HepG2 (cell line): ENCODE results near the gene OAF. TPM values are rescaled to one million over a fixed set of nuclear protein-coding genes. Genes with fewer than 3 reads are reported as not detected.

Experiments
- ATAC-seq: fragments of 200-7000 bp; cut with Tn5 transposase; 3 replicates; pipeline ENCODE4 v1.9.1; 2020; ENCODE audit warnings: mild to moderate bottlenecking, moderate library complexity
- BruUV-seq: library from RNA; stranded (reverse); fragments of 400-500 nt; replicated peaks from 2 replicates; lab custom pipeline; 2021; lab: Mats Ljungman, UMichigan
- CTCF ChIA-PET: fragments of 300-600 bp; formaldehyde crosslinking; extraction: SDS; loops from one replicate; lab custom pipeline; 2021; ENCODE audit warnings: low total read pairs, inconsistent platforms, low intra/inter-chr PET ratio; lab: Yijun Ruan, JAX
- POLR2A ChIA-PET: fragments of 350-600 bp; sonication (Branson Sonifier 250); formaldehyde crosslinking; loops from one replicate; lab custom pipeline; 2020; ENCODE audit warnings: antibody characterized with exemption, inconsistent platforms; lab: Yijun Ruan, JAX
- DNase-seq: peaks from one replicate; pipeline ENCODE4 v3.0.0-alpha.2; 2015; ENCODE audit warnings: low spot score
- FAIRE-seq: peaks from 3 replicates; lab custom pipeline; 2011; peaks lifted over from hg19 to GRCh38; lab: Jason Lieb, UNC
- H2AFZ ChIP-seq: one replicate; pipeline ENCODE4 v1.6.1; 2011; ENCODE audit warnings: low read length, inconsistent platforms
- H3K27ac ChIP-seq: fragments of 300-600 bp; 3 replicates; pipeline ENCODE4 v1.8.0; 2011; ENCODE audit warnings: mixed run types, mild to moderate bottlenecking, mixed read lengths, low read length, inconsistent platforms; ENCODE audit not compliant: insufficient read depth; ENCODE audit errors: extremely low read length
- H3K27me3 ChIP-seq, 2 experiments: fragments of 200-600 bp in 1 of 2; 2 replicates in 1 of 2; 3 replicates in 1 of 2; pipeline versions ENCODE4 v1.6.0 to v1.8.0; 2011; ENCODE audit warnings: low read length in 2 of 2, mild to moderate bottlenecking in 2 of 2, moderate library complexity in 2 of 2, inconsistent platforms in 1 of 2; ENCODE audit not compliant: insufficient read depth in 2 of 2, control insufficient read depth in 1 of 2
- H3K36me3 ChIP-seq, 2 experiments: fragments of 200-600 bp in 1 of 2; replicated peaks in 1 of 2; 2 replicates in 1 of 2; 3 replicates in 1 of 2; pipeline versions ENCODE4 v1.5.1 to v1.8.0; 2011; ENCODE audit warnings: low read length in 2 of 2, inconsistent platforms in 1 of 2; ENCODE audit not compliant: insufficient read depth in 2 of 2, control insufficient read depth in 1 of 2
- H3K4me1 ChIP-seq: 2 replicates; pipeline ENCODE4 v1.5.1; 2012; ENCODE audit warnings: low read length, inconsistent platforms; ENCODE audit not compliant: insufficient read depth
- H3K4me2 ChIP-seq: 2 replicates; pipeline ENCODE4 v1.6.0; 2011; ENCODE audit warnings: low read depth, low read length, inconsistent platforms
- H3K4me3 ChIP-seq, 3 experiments: fragments of 200-600 bp in 1 of 3; sonication (generic), shearing (Covaris generic) in 1 of 3; replicated peaks in 1 of 3; 2 replicates each; pipeline ENCODE4 v1.5.1; 2011 to 2016; ENCODE audit warnings: low read length in 3 of 3, inconsistent platforms in 2 of 3, low read depth in 2 of 3, mild to moderate bottlenecking in 2 of 3, control low read depth in 1 of 3, mixed read lengths in 1 of 3; ENCODE audit not compliant: insufficient read depth in 1 of 3
- H3K79me2 ChIP-seq: one replicate; pipeline ENCODE4 v1.6.1; 2011; ENCODE audit warnings: low read length, inconsistent platforms; ENCODE audit not compliant: insufficient read depth
- H3K9ac ChIP-seq: 2 replicates; pipeline ENCODE4 v1.6.0; 2011; ENCODE audit warnings: mild to moderate bottlenecking, low read depth, low read length, inconsistent platforms; ENCODE audit not compliant: insufficient read depth
- H3K9me3 ChIP-seq: 2 replicates; pipeline ENCODE4 v1.5.1; 2012; ENCODE audit warnings: mild to moderate bottlenecking, low read length
- H4K20me1 ChIP-seq: 2 replicates; pipeline ENCODE4 v1.6.0; 2011; ENCODE audit warnings: inconsistent platforms, mild to moderate bottlenecking, low read length, moderate library complexity; ENCODE audit not compliant: insufficient read depth
- AGO2 ChIP-seq: fragments of 200-400 bp; formaldehyde crosslinking; optimal IDR thresholded peaks from 2 replicates; pipeline ENCODE3; 2017; ENCODE audit warnings: mild to moderate bottlenecking, low read depth, low read length, moderate library complexity
- ATF5 ChIP-seq: sonication (generic); formaldehyde crosslinking; IDR thresholded peaks from 2 replicates; pipeline ENCODE4 v1.4.0; 2020; ENCODE audit warnings: mild to moderate bottlenecking, low read depth, missing genetic modification reagents
- FOXA1 ChIP-seq, 2 experiments: fragments of 450-650 bp in 1 of 2; sonication (generic) in 1 of 2; formaldehyde crosslinking in 1 of 2; IDR thresholded peaks; 2 replicates each; pipeline versions ENCODE4 v1.4.0 to v1.6.1; 2016 to 2020; ENCODE audit warnings: missing genetic modification reagents in 1 of 2
- KDM2A ChIP-seq: sonication (generic); formaldehyde crosslinking; IDR thresholded peaks from 2 replicates; pipeline ENCODE4 v1.4.0; 2020; ENCODE audit warnings: low read depth, missing genetic modification reagents, borderline replicate concordance
- NCOR1 ChIP-seq: fragments of 200-600 bp; sonication (generic); IDR thresholded peaks from 2 replicates; pipeline ENCODE4 v1.7.0; 2017; ENCODE audit warnings: antibody characterized with exemption, low read length, borderline replicate concordance
- POLR2AphosphoS5 ChIP-seq: IDR thresholded peaks from 2 replicates; pipeline ENCODE4 v1.6.1; 2012; ENCODE audit warnings: low read depth, low read length
- POLR2G ChIP-seq: fragments of 200-400 bp; formaldehyde crosslinking; IDR thresholded peaks from 2 replicates; pipeline ENCODE4 v1.6.1; 2018; ENCODE audit warnings: mild to moderate bottlenecking, low read depth, low read length, moderate library complexity
- RBM22 ChIP-seq: fragments of 200-400 bp; formaldehyde crosslinking; optimal IDR thresholded peaks from 2 replicates; pipeline ENCODE3; 2017; ENCODE audit warnings: mild to moderate bottlenecking, low read length, moderate library complexity
- SMAD1 ChIP-seq: sonication (generic); formaldehyde crosslinking; IDR thresholded peaks from 2 replicates; pipeline ENCODE4 v1.4.0; 2020; ENCODE audit warnings: missing genetic modification reagents, low read depth, mild to moderate bottlenecking, borderline replicate concordance
- STAG1 ChIP-seq: sonication (generic); formaldehyde crosslinking; IDR thresholded peaks from 2 replicates; pipeline ENCODE4 v1.4.0; 2020; ENCODE audit warnings: missing genetic modification reagents
- ZC3H13 ChIP-seq: sonication (generic); formaldehyde crosslinking; IDR thresholded peaks from 2 replicates; pipeline ENCODE4 v1.8.1; 2023; ENCODE audit warnings: mild to moderate bottlenecking, missing genetic modification reagents, moderate library complexity
- ZFX ChIP-seq: sonication (generic); formaldehyde crosslinking; IDR thresholded peaks from 2 replicates; pipeline ENCODE4 v1.4.0; 2020; ENCODE audit warnings: mild to moderate bottlenecking, low read depth, missing genetic modification reagents, moderate library complexity
- ZNF547 ChIP-seq: sonication (generic); formaldehyde crosslinking; IDR thresholded peaks from 2 replicates; pipeline ENCODE4 v1.5.1; 2020; ENCODE audit warnings: mild to moderate bottlenecking, missing genetic modification reagents
- ZNF614 ChIP-seq: IDR thresholded peaks from 2 replicates; pipeline ENCODE4 v1.6.1; 2018; ENCODE audit warnings: missing biosample characterization, missing genetic modification reagents, inconsistent platforms, borderline replicate concordance
- ZNF768 ChIP-seq: sonication (generic); formaldehyde crosslinking; IDR thresholded peaks from 2 replicates; pipeline ENCODE4 v1.4.0; 2020; ENCODE audit warnings: missing genetic modification reagents
- WGBS: methylation state at CpG from one replicate; pipeline ENCODE4 v1.1.6; 2017; ENCODE audit warnings: low lambda C conversion rate; 5-methylcytosine and 5-hydroxymethylcytosine counted together
- in situ Hi-C: cut with HindIII; loops from 2 replicates; pipeline ENCODE4 v1.10.0; 2017; ENCODE audit warnings: low pct_unique_long_range_greater_than_20kb; ENCODE audit not compliant: extremely low pct_ligation_motif_present
- intact Hi-C: fragments of 100-400 bp; cut with micrococcal nuclease; formaldehyde crosslinking; loops from one replicate; pipeline ENCODE4 v1.10.0; 2022; ENCODE audit not compliant: unreplicated experiment
- polyA plus RNA-seq, 8 experiments: library from polyadenylated mRNA; depleted of rRNA in 3 of 8; stranded (reverse) in 7 of 8; unstranded in 1 of 8; fragments of >200 nt; fragmentation: Illumina TruSeq in 4 of 8; extraction: Trizol in 4 of 8; gene quantifications; 2 replicates each; pipeline versions ENCODE4 v1.2.1 to v1.2.3, GENCODE V29; 2011 to 2016; ENCODE audit warnings: low read depth in 4 of 8, missing spikeins in 1 of 8, mixed read lengths in 1 of 8; ENCODE audit not compliant: insufficient read depth in 1 of 8
- total RNA-seq, 5 experiments: library from RNA; depleted of rRNA; stranded (reverse); fragments of >200 nt; fragmentation: Illumina TruSeq; extraction: Trizol; gene quantifications; 2 replicates each; pipeline ENCODE4 v1.2.3, GENCODE V29; 2016; ENCODE audit warnings: low read depth in 1 of 5
- TF ChIP-seq, protein P1 (sequence below): sonication (generic); formaldehyde crosslinking; IDR thresholded peaks from 2 replicates; pipeline ENCODE4 v1.9.0; 2022; ENCODE audit warnings: missing genetic modification reagents, mild to moderate bottlenecking, borderline replicate concordance

OAF gene
- total and polyA plus RNA-seq, 2 of the 13 experiments (the other 11 are each of a cell fraction or from before 2014, with no cell fraction given), result 63.7 to 94.6 TPM

DNA sequence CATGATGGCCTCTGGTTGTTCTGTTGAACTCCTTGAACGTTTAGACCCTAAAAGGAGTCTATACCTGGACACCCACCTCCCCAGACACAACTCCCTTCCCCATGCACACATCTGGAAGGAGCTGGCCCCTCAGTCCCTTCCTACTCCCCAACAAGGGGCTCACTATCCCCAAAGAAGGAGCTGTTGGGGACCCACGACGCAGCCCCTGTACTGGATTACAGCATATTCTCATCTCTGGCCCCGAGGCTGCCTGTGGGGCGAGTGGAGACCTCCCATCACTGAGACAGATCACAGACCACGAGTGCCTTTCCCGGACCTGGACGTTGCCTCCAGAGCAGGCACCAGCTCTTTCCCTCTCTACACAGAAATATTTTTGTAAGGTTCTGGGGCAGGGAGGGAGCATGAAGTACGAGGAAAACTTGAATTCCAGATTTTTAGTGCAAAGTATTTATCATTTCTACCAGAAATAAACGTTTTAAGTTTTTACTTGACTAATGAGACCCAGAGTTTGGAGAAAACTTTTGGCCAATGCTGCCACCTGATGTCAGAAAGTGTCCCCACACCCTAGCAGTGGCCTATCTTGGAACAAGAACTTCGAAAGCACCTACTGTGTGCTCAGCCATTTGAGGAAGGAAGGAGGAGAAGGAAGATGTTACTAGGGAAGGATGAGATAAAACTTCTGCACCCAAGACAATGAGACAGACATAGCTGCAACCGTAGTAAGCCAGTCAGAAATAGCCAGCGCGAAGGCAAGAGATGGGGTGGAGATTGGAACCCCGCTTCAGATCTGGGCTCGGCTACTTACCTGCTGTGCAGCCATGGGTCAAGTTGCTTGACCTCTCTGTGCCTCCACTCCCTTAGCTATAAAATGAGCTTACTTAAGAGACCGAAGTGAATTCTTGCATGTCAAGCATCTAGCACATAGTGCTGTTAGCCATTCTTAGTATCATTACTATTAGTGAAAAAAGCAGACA is 18.9 kb downstream of the OAF start (continued):
- TF ChIP-seq POLR2AphosphoS5 (0 out of 2 replicates have a peak, but pooled peaks have one; percentile 16), ZNF614 (CRISPR knock-in tag) (0 out of 2 replicates have a peak, but pooled peaks have one; percentile 14), ZNF768 (CRISPR knock-in tag) (peak; percentile 96), ZFX (CRISPR knock-in tag) (peak; percentile 7; the same call in 1 of the 2 replicates), STAG1 (CRISPR knock-in tag) (peak; percentile 79), NCOR1 (no peak)

- ATAC-seq (no peak), DNase-seq (no peak), FAIRE-seq (no peak)
- Histone ChIP-seq H3K4me1 (no peaks in the 10 kb centered on the region), H3K27me3 (peaks cover 0 to 28% of the 10 kb centered on the region in 2 experiments; a peak in 4 of 5 replicates), H3K4me2 (no peak overlapping the region), H3K4me3 (no peak overlapping the region), H2AFZ (no peak overlapping the region), H3K27ac (no peak overlapping the region), H3K9me3 (no peaks in the 10 kb centered on the region), H3K36me3 (peaks cover 8 to 13% of the 10 kb centered on the region in 2 experiments; a peak in 2 of 5 replicates), H4K20me1 (no peaks in the 10 kb centered on the region; the same call in 1 of the 2 replicates), H3K9ac (no peak overlapping the region), H3K79me2 (no peaks in the 10 kb centered on the region)
- CTCF ChIA-PET, result interaction anchor here (0.7 to 2.6 kb wide), 4 partner anchors 48 to 62 kb away, joined by 3 to 31 read pairs (median 5); no protein-coding TSS in a partner anchor
- intact Hi-C loops, result no loop called here
- WGBS, result 84% methylated on average over 4 of the region's 5 CpGs
- no TSS peak for BruUV-seq
- in situ Hi-C loops, result no loop called here
- POLR2A ChIA-PET, result interaction anchor here (1.6 kb wide), 1 partner anchor 46 kb away, joined by 4 read pairs; no protein-coding TSS in a partner anchor
- peak; percentile 89 for TF ChIP-seq RBM22
- 0 out of 2 replicates have a peak, but pooled peaks have one; percentile 49 for TF ChIP-seq POLR2G
- TF ChIP-seq AGO2, result peak; percentile 67
- TF ChIP-seq ZNF547 (CRISPR knock-in tag), result no peak
- TF ChIP-seq, protein P1, sequence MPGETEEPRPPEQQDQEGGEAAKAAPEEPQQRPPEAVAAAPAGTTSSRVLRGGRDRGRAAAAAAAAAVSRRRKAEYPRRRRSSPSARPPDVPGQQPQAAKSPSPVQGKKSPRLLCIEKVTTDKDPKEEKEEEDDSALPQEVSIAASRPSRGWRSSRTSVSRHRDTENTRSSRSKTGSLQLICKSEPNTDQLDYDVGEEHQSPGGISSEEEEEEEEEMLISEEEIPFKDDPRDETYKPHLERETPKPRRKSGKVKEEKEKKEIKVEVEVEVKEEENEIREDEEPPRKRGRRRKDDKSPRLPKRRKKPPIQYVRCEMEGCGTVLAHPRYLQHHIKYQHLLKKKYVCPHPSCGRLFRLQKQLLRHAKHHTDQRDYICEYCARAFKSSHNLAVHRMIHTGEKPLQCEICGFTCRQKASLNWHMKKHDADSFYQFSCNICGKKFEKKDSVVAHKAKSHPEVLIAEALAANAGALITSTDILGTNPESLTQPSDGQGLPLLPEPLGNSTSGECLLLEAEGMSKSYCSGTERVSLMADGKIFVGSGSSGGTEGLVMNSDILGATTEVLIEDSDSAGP, result 0 out of 2 replicates have a peak, but pooled peaks have one; percentile 14
- 0 out of 2 replicates have a peak, but pooled peaks have one; percentile 14 for TF ChIP-seq KDM2A (CRISPR knock-in tag)
- TF ChIP-seq POLR2AphosphoS5, result peak; percentile 27; the same call in 1 of the 2 replicates
- TF ChIP-seq SMAD1 (CRISPR knock-in tag), result no peak
- TF ChIP-seq ZC3H13 (CRISPR knock-in tag), result peak; percentile 29; the same call in 1 of the 2 replicates
- no peak for TF ChIP-seq FOXA1 (IDR thresholded peaks at IDR 0.05)
- no peak for TF ChIP-seq FOXA1 (CRISPR knock-in tag; IDR thresholded peaks at IDR 0.05)
- no peak for TF ChIP-seq ATF5 (CRISPR knock-in tag)
These were observed 19.7 kb downstream of the OAF start for GRCh38 chr11:120230433-120231071.
